GM10248 (cell line): Measurements from ENCODE around the gene APOC1.
A peak's percentile ranks its signal among the peaks of the same experiment; 100 is the strongest.

Experiments
- CTCF ChIA-PET: fragments of 300-600 bp; sonication (Branson Sonifier 250); formaldehyde crosslinking; extraction: SDS; loops from one replicate; lab custom pipeline; 2021; ENCODE audit warnings: antibody characterized with exemption; lab: Yijun Ruan, JAX
- POLR2A ChIA-PET: fragments of 350-650 bp; sonication (Branson Sonifier 250); formaldehyde crosslinking; extraction: SDS; loops from one replicate; lab custom pipeline; 2020; ENCODE audit warnings: antibody characterized with exemption; lab: Yijun Ruan, JAX
- DNase-seq: peaks from one replicate; pipeline ENCODE4 v3.0.0; 2012; ENCODE audit errors: extremely low spot score
- TF ChIP-seq, protein P1 (sequence below): IDR thresholded peaks from 2 replicates; pipeline ENCODE4 v1.5.1; 2012; ENCODE audit warnings: mild to moderate bottlenecking, low read depth; ENCODE audit errors: extremely low read depth, missing control alignments, control extremely low read depth

APOC1 gene

DNA sequence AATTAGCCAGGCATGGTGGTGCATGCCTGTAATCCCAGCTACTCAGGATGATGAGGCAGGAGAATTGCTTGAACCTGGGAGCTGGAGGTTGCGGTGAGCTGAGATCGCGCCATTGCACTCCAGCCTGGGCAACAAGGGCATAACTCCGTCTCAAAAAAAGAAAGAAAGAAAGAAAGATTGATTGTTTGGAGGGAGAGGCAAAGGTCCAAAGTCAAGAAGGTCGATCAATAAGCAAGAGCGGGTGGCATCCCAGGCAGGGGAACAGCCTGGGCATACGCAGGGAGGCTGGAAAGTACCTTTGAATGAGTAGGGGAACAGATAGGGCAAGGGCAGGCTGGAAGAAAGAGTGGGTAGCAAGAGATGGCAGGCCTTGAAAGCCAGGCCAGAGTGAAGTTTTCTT lies 15.7 kb downstream of the APOC1 start:
- DNase-seq, result no peak
- POLR2A ChIA-PET, result no interaction called here
- CTCF ChIA-PET, result no interaction called here
- TF ChIP-seq, protein P1, sequence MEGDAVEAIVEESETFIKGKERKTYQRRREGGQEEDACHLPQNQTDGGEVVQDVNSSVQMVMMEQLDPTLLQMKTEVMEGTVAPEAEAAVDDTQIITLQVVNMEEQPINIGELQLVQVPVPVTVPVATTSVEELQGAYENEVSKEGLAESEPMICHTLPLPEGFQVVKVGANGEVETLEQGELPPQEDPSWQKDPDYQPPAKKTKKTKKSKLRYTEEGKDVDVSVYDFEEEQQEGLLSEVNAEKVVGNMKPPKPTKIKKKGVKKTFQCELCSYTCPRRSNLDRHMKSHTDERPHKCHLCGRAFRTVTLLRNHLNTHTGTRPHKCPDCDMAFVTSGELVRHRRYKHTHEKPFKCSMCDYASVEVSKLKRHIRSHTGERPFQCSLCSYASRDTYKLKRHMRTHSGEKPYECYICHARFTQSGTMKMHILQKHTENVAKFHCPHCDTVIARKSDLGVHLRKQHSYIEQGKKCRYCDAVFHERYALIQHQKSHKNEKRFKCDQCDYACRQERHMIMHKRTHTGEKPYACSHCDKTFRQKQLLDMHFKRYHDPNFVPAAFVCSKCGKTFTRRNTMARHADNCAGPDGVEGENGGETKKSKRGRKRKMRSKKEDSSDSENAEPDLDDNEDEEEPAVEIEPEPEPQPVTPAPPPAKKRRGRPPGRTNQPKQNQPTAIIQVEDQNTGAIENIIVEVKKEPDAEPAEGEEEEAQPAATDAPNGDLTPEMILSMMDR, result no peak

DNA sequence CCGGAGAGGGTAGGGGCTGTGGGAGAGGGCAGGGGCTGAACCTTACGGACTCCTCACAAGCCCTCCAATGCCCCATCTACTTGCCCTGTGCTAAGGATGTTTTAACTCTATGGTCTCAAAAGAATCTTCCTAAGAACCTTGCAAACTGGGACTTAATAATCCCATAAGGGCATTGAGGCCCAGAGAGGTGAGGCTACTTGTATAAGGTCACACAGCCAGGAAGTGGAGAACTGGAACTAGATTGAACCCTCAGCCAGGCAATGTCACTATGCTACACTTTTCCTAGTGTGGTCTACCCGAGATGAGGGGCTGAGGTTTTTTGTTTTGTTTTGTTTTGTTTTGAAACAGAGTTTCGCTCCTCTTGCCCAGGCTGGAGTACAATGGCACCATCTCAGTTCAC lies 17.1 kb downstream of the APOC1 start:
- TF ChIP-seq, protein P1, result no peak
- DNase-seq, result no peak
- CTCF ChIA-PET, result no interaction called here
- POLR2A ChIA-PET, result no interaction called here

DNA sequence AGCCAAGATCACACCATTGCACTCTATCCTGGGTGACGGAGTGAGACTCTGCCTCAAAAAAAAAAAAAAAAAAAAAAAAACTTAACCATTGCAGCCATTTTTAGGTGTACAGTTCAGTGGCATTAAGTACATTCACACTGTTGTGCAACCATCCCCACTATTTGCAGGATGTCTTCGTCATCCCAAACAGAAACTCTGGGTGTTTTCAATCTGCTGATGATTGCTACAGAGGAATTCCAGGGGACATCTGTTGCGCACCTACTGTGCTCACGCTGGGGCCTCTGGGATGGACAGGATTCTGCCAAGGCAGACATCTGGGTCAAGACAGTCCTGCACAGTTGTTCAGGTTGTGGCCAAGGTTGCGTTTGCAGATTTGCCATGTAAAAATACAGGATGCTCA lies 25.3 kb downstream of the APOC1 start:
- POLR2A ChIA-PET, result no interaction called here
- CTCF ChIA-PET, result no interaction called here
- TF ChIP-seq, protein P1, result no peak
- DNase-seq, result no peak

DNA sequence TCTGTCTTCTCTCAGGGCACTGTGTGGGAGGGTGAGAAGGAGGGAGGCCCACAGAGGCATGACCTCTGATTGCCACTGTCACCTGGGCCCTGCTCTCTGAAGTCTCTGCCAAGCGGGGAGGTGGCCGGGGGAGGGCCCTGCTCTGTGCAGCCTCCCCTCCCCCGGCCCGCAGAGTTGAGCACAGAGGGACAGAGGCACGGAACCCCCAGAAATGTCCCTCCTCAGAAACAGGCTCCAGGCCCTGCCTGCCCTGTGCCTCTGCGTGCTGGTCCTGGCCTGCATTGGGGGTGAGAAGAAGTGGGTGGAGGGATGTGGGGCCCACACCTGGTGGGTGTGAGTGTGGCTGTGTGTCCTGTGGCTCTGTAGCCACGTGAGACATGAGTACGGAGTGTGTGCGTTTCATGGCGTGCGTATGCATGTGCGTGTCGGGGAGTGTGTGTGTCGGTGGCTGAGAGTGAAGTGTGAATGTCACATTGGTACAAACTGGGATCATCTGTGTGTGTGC lies 27.7 kb downstream of the APOC1 start, which contains the start of gene APOC4:
Gene APOC4, plus strand, starts transcription at position 171 of the 505 bp plus-strand sequence. Its CDS starts 41 bp downstream, at position 212.
- no peak for DNase-seq
- ChIA-PET POLR2A (no interaction called here), CTCF (interaction anchor here (1.1 to 2.0 kb wide), 2 partner anchors 10 kb away, joined by 4 to 10 read pairs; no protein-coding TSS in a partner anchor)
- TF ChIP-seq, protein P1, result no peak

DNA sequence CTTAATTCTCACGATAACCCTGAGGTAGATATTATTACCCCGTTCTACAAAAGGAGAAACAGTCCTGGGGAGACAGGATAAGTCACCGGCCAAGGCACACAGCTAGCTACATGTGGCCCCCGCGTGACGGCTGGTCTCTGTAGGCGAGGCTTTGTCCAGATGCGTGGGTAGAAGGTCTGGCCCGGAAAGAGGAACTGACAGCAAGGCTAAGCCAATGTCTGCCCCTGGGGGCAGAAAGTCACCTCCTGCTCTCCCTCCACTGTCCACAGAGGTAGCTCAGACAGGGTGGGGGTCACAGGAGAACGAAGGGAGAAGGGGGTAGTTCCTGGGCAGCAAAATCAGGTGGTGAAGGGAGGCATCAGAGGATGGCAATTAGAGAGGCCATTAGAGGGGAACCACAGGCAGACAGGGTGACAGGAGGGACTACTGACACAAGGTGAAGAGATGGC lies 29.4 kb downstream of the APOC1 start:
- ChIA-PET CTCF (interaction anchor here (0.9 to 2.0 kb wide), 2 partner anchors 9 to 33 kb away, joined by 3 to 10 read pairs; no protein-coding TSS in a partner anchor), POLR2A (interaction anchor here (0.5 kb wide), 1 partner anchor 158 kb away, joined by 3 read pairs; no protein-coding TSS in a partner anchor)
- TF ChIP-seq, protein P1, result peak; percentile 3
- peak; percentile 90 for DNase-seq

DNA sequence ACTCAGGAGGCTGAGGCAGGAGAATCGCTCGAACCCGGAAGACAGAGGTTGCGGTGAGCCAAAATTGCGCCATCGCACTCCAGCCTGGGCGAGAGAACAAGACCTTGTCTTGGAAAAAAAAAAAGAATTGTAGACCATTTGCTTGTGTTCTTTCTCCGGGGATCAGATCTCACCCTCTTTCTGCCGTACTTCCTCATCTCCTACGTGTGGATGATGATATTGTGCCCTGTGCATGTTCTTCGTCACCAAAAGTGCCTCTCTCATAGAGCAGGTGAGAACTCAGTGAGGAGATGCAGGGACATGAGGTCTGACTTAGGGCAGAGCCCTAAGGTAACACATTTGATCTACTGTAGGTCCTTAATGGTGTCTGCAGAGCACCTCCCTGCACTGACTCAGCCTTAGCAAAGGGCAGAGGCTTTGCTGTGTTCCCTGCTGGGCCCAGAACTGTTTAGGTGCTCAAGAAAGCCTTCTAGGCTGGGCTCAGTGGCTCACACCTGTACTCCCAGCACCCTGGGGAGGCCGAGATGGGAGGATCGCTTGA lies 32.7 kb downstream of the APOC1 start:
- DNase-seq, result peak; percentile 13
- ChIA-PET CTCF (interaction anchor here (1.4 kb wide), 1 partner anchor 11 kb away, joined by 3 read pairs; no protein-coding TSS in a partner anchor), POLR2A (no interaction called here)
- TF ChIP-seq, protein P1, result no peak
